ENCODE data around the gene DNAH1.

GRCh38 chr3:52293491-52294319, 22.4 kb upstream of the DNAH1 start:
- TF ChIP-seq CTCF (conservative IDR thresholded peaks at IDR 0.05; ENCODE audit: low read depth, low read length) (no peak), USF2 (IDR thresholded peaks at IDR 0.05; ENCODE audit: low read depth, low read length) (no peak), SMC3 (IDR thresholded peaks at IDR 0.05; ENCODE audit: low read depth, low read length) (no peak), BHLHE40 (IDR thresholded peaks at IDR 0.05; ENCODE audit: low read depth, low read length) (no peak), POLR2A (IDR thresholded peaks at IDR 0.05; ENCODE audit: low read depth, low read length) (no peak), CEBPB (IDR thresholded peaks at IDR 0.05; ENCODE audit: low read depth, low read length) (no peak), RAD21 (IDR thresholded peaks at IDR 0.05; ENCODE audit: low read length) (no peak), RFX5 (IDR thresholded peaks at IDR 0.05; ENCODE audit: low read depth, low read length) (no peak), FOS (IDR thresholded peaks at IDR 0.05; ENCODE audit: low read depth, low read length) (no peak), MXI1 (IDR thresholded peaks at IDR 0.05; ENCODE audit: borderline replicate concordance, low read depth, low read length) (no peak), NFE2L2 (IDR thresholded peaks at IDR 0.05; ENCODE audit: low read depth, low read length) (no peak), MAZ (IDR thresholded peaks at IDR 0.05; ENCODE audit: borderline replicate concordance, low read depth, low read length) (no peak)
